Peyer's patch (tissue), 4 donors: ENCODE results near the gene CLDN8.

ENCODE experiments used
- CTCF ChIP-seq, 6 experiments: fragments of 450-650 bp in 4 of 6; fragments of 200-600 bp in 2 of 6; sonication (generic) in 1 of 6; IDR thresholded peaks; one replicate each; pipeline ENCODE4 v1.5.1; 2017 to 2019; ENCODE audit warnings: antibody characterized with exemption in 6 of 6, mild to moderate bottlenecking in 3 of 6, moderate library complexity in 1 of 6
- POLR2A ChIP-seq, 2 donors: fragments of 450-650 bp; IDR thresholded peaks; one replicate each; pipeline ENCODE4 v1.5.1; 2017; ENCODE audit warnings: antibody characterized with exemption in 2 of 2, mild to moderate bottlenecking in 2 of 2, moderate library complexity in 2 of 2

- TF ChIP-seq POLR2A (IDR thresholded peaks at IDR 0.05): no peak
- TF ChIP-seq CTCF (IDR thresholded peaks at IDR 0.05): no peak
These were observed 22.7 kb downstream of the CLDN8 start for GRCh38 chr21:30193201-30193600.
